ENCODE results near the gene CDK18. TPM values are rescaled to one million over a fixed set of nuclear protein-coding genes. Genes with fewer than 3 reads are reported as not detected.

CDK18 gene
- total and polyA plus RNA-seq, 10 of the 15 experiments (the other 5 are each of a cell fraction or from before 2014, with no cell fraction given), result 0.13 to 4.4 (median 0.52) TPM; not detected in 2

- ChIA-PET POLR2A (no interaction called here), RAD21 (ENCODE audit: unreplicated experiment) (interaction anchor here (1.3 to 2.5 kb wide), 2 partner anchors 11 to 24 kb away, joined by 3 to 7 read pairs; no protein-coding TSS in a partner anchor), CTCF (interaction anchor here (1.2 to 31.6 kb wide), 5 partner anchors 8 to 271 kb away, joined by 3 to 891 read pairs (median 27); partner anchors contain the start of gene CDK18), SMC1A (ENCODE audit: uncharacterized antibody, unreplicated experiment) (interaction anchor here (1.2 to 4.7 kb wide), 3 partner anchors 13 to 158 kb away, joined by 3 to 42 read pairs (median 22); no protein-coding TSS in a partner anchor)
- Histone ChIP-seq H3K36me3 (ENCODE audit: control insufficient read depth in 2 of 2, insufficient read depth in 2 of 2, low read length in 1 of 2) (no peaks in the 10 kb centered on the region), H3K4me3 (no peak overlapping the region), H3K4me2 (ENCODE audit: control insufficient read depth, insufficient read depth) (no peak overlapping the region), H3K9me3 (replicated peaks; ENCODE audit: control insufficient read depth, insufficient read depth, low read length) (no peaks in the 10 kb centered on the region), H3K9ac (ENCODE audit: control insufficient read depth, insufficient read depth, low read length) (no peak overlapping the region), H2AFZ (ENCODE audit: control insufficient read depth, low read depth, low read length) (no peak overlapping the region), H3K27me3 (replicated peaks in 1 of 2; ENCODE audit: control insufficient read depth in 2 of 2, insufficient read depth in 2 of 2, low read length in 1 of 2) (peaks cover 0 to 4% of the 10 kb centered on the region in 2 experiments; a peak in 3 of 4 replicates), H3K79me2 (ENCODE audit: control insufficient read depth, insufficient read depth, low read length) (no peaks in the 10 kb centered on the region), H3K4me1 (ENCODE audit: control insufficient read depth, insufficient read depth, low read length) (0 out of 2 replicates have a peak, but pooled peaks cover 4% of the 10 kb centered on the region), H3K27ac (ENCODE audit: control insufficient read depth, insufficient read depth) (no peak overlapping the region), H4K20me1 (ENCODE audit: control insufficient read depth, insufficient read depth) (no peaks in the 10 kb centered on the region)
- intact Hi-C loops (cut with micrococcal nuclease; ENCODE audit: unreplicated experiment) (loop anchor here (5.0 kb wide), 1 partner anchor 163 kb away; no protein-coding TSS in a partner anchor), in situ Hi-C loops (cut with MboI) (no loop called here)
- no peak for FAIRE-seq
- ATAC-seq, result no peak
- no peak for DNase-seq (ENCODE audit: low read depth, low spot score)
- TF ChIP-seq MLLT1 (IDR thresholded peaks at IDR 0.05) (no peak), BCL3 (IDR thresholded peaks at IDR 0.05; ENCODE audit: borderline replicate concordance, insufficient read depth, low read depth, low read length, poor library complexity, severe bottlenecking) (no peak), SUPT20H (IDR thresholded peaks at IDR 0.05; ENCODE audit: borderline replicate concordance, control insufficient read depth, low read depth, low read length) (no peak), MTA3 (IDR thresholded peaks at IDR 0.05; ENCODE audit: borderline replicate concordance, low read length) (no peak), CBX5 (IDR thresholded peaks at IDR 0.05; ENCODE audit: low read depth) (no peak)
- no TSS peak for BruUV-seq (replicated peaks)
- WGBS (ENCODE audit: insufficient coverage, insufficient replicate concordance, low lambda C conversion rate, missing lambda C conversion rate), result 11% methylated on average over 9 of the region's 9 CpGs
Measured at GRCh38 chr1:205500240-205501233, 3.9 kb upstream of the CDK18 start.

Measured in GM12878 (cell line).